Muscle layer of colon (tissue), 2 donors: ENCODE data around the gene DPYSL3.
A peak's percentile ranks its signal among the peaks of the same experiment; 100 is the strongest.

Experiments
- H3K27ac ChIP-seq: one replicate; pipeline ENCODE4 v1.7.0; 2013; ENCODE audit warnings: low read depth, mild to moderate bottlenecking, low read length, moderate library complexity
- H3K27me3 ChIP-seq, 2 donors: one replicate each; pipeline ENCODE4 v1.7.0; 2013; ENCODE audit warnings: low read length in 2 of 2, mild to moderate bottlenecking in 2 of 2; ENCODE audit not compliant: insufficient read depth in 2 of 2, control insufficient read depth in 1 of 2
- H3K36me3 ChIP-seq: one replicate; pipeline ENCODE4 v1.7.0; 2013; ENCODE audit warnings: mild to moderate bottlenecking, low read length; ENCODE audit not compliant: insufficient read depth
- H3K4me1 ChIP-seq: one replicate; pipeline ENCODE4 v1.7.0; 2013; ENCODE audit warnings: mild to moderate bottlenecking, low read length; ENCODE audit not compliant: insufficient read depth
- H3K4me3 ChIP-seq, 2 donors: one replicate each; pipeline ENCODE4 v1.7.0; 2013; ENCODE audit warnings: low read length in 2 of 2, low read depth in 1 of 2, mild to moderate bottlenecking in 1 of 2, moderate library complexity in 1 of 2
- H3K9ac ChIP-seq: one replicate; pipeline ENCODE4 v1.7.0; 2013; ENCODE audit warnings: low read length
- H3K9me3 ChIP-seq: one replicate; pipeline ENCODE4 v1.7.0; 2013; ENCODE audit warnings: mild to moderate bottlenecking, low read length
- donor health status: abdominal sarcoma.
- donor health status: Adenocarcinoma of cecum.

Gene DPYSL3

GRCh38 chr5:147483961-147484707 lies 25.7 kb downstream of the DPYSL3 start:
- no peaks in the 10 kb centered on the region for H3K27me3 ChIP-seq
- peaks cover 50% of the 10 kb centered on the region for H3K4me1 ChIP-seq
- H3K4me3 ChIP-seq = peak overlapping the region in 1 of 2 donors; percentile 2
- peak overlapping the region; percentile 74 for H3K27ac ChIP-seq
- H3K9me3 ChIP-seq = no peaks in the 10 kb centered on the region
- H3K9ac ChIP-seq = no peak overlapping the region
- H3K36me3 ChIP-seq = no peaks in the 10 kb centered on the region

GRCh38 chr5:147483188-147483790 lies 26.6 kb downstream of the DPYSL3 start:
- no peaks in the 10 kb centered on the region for H3K9me3 ChIP-seq
- peaks cover 59% of the 10 kb centered on the region for H3K4me1 ChIP-seq
- no peak overlapping the region for H3K4me3 ChIP-seq
- peak overlapping the region; percentile 74 for H3K27ac ChIP-seq
- no peak overlapping the region for H3K9ac ChIP-seq
- no peaks in the 10 kb centered on the region for H3K36me3 ChIP-seq
- H3K27me3 ChIP-seq = no peaks in the 10 kb centered on the region

GRCh38 chr5:147482706-147483180 lies 27.1 kb downstream of the DPYSL3 start:
- no peaks in the 10 kb centered on the region for H3K9me3 ChIP-seq
- H3K4me1 ChIP-seq = peaks cover 62% of the 10 kb centered on the region
- H3K27me3 ChIP-seq = no peaks in the 10 kb centered on the region
- H3K36me3 ChIP-seq = no peaks in the 10 kb centered on the region
- H3K4me3 ChIP-seq = no peak overlapping the region
- no peak overlapping the region for H3K9ac ChIP-seq
- no peak overlapping the region for H3K27ac ChIP-seq

GRCh38 chr5:147481874-147482705 lies 27.8 kb downstream of the DPYSL3 start:
- Histone ChIP-seq H3K27ac (peak overlapping the region; percentile 1), H3K4me1 (peaks cover 62% of the 10 kb centered on the region)

GRCh38 chr5:147481376-147481775 lies 28.5 kb downstream of the DPYSL3 start:
- Histone ChIP-seq H3K36me3 (no peaks in the 10 kb centered on the region), H3K4me3 (no peak overlapping the region), H3K9ac (no peak overlapping the region), H3K27me3 (no peaks in the 10 kb centered on the region), H3K4me1 (peaks cover 57% of the 10 kb centered on the region), H3K9me3 (no peaks in the 10 kb centered on the region), H3K27ac (peak overlapping the region; percentile 30)

More at GRCh38 chr5:147481874-147482705, 27.8 kb downstream of the DPYSL3 start:
- no peaks in the 10 kb centered on the region for H3K9me3 ChIP-seq
- H3K36me3 ChIP-seq = no peaks in the 10 kb centered on the region
- H3K27me3 ChIP-seq = no peaks in the 10 kb centered on the region
- H3K9ac ChIP-seq = no peak overlapping the region
- H3K4me3 ChIP-seq = no peak overlapping the region

- no peak overlapping the region for H3K4me3 ChIP-seq
- H3K27me3 ChIP-seq = no peaks in the 10 kb centered on the region
- H3K27ac ChIP-seq = peak overlapping the region; percentile 36
- H3K4me1 ChIP-seq = peaks cover 54% of the 10 kb centered on the region
- H3K36me3 ChIP-seq = no peaks in the 10 kb centered on the region
- H3K9me3 ChIP-seq = no peaks in the 10 kb centered on the region
- no peak overlapping the region for H3K9ac ChIP-seq
Observed at GRCh38 chr5:147479949-147480348, 29.9 kb downstream of the DPYSL3 start.

GRCh38 chr5:147479444-147479843 lies 30.4 kb downstream of the DPYSL3 start:
- no peaks in the 10 kb centered on the region for H3K9me3 ChIP-seq
- peaks cover 49% of the 10 kb centered on the region for H3K4me1 ChIP-seq
- peak overlapping the region; percentile 36 for H3K27ac ChIP-seq

GRCh38 chr5:147474140-147474539 lies 35.7 kb downstream of the DPYSL3 start:
- Histone ChIP-seq H3K9ac (no peak overlapping the region), H3K4me3 (no peak overlapping the region), H3K27ac (no peak overlapping the region), H3K27me3 (no peaks in the 10 kb centered on the region), H3K36me3 (no peaks in the 10 kb centered on the region), H3K9me3 (no peaks in the 10 kb centered on the region), H3K4me1 (peaks cover 43% of the 10 kb centered on the region)

More at GRCh38 chr5:147479444-147479843, 30.4 kb downstream of the DPYSL3 start:
- Histone ChIP-seq H3K4me3 (no peak overlapping the region), H3K27me3 (no peaks in the 10 kb centered on the region), H3K9ac (no peak overlapping the region), H3K36me3 (no peaks in the 10 kb centered on the region)

- H3K4me3 ChIP-seq = no peak overlapping the region
- H3K4me1 ChIP-seq = peaks cover 32% of the 10 kb centered on the region
- no peaks in the 10 kb centered on the region for H3K27me3 ChIP-seq
- no peaks in the 10 kb centered on the region for H3K9me3 ChIP-seq
- H3K36me3 ChIP-seq = no peaks in the 10 kb centered on the region
- H3K9ac ChIP-seq = no peak overlapping the region
- H3K27ac ChIP-seq = no peak overlapping the region
Observed at GRCh38 chr5:147472664-147473475, 37.0 kb downstream of the DPYSL3 start.

- Histone ChIP-seq H3K4me3 (no peak overlapping the region), H3K36me3 (no peaks in the 10 kb centered on the region), H3K27ac (no peak overlapping the region), H3K9me3 (no peaks in the 10 kb centered on the region), H3K27me3 (no peaks in the 10 kb centered on the region), H3K4me1 (peaks cover 36% of the 10 kb centered on the region), H3K9ac (no peak overlapping the region)
Observed at GRCh38 chr5:147467973-147468508, 41.8 kb downstream of the DPYSL3 start.
